WTC11 (cell line): ENCODE results near the gene PDZK1IP1. TPM values are rescaled to one million over a fixed set of nuclear protein-coding genes. Genes with fewer than 3 reads are reported as not detected.

Experiments used
- ATAC-seq: fragments of 200-7000 bp; cut with Tn5 transposase; 2 replicates; pipeline ENCODE4 v1.10.0; 2021; ENCODE audit warnings: mild to moderate bottlenecking, moderate library complexity
- CTCF ChIA-PET: fragments of 300-600 bp; sonication (Branson Sonifier 250); formaldehyde crosslinking; loops from one replicate; lab custom pipeline; 2021; ENCODE audit warnings: antibody characterized with exemption; lab: Charles Lee
- POLR2A ChIA-PET: fragments of 350-600 bp; sonication (Branson Sonifier 250); formaldehyde crosslinking; loops from one replicate; lab custom pipeline; 2021; ENCODE audit warnings: antibody characterized with exemption; lab: Charles Lee
- DNase-seq: peaks from one replicate; pipeline ENCODE4 v3.0.0; 2021; ENCODE audit warnings: low spot score
- H3K27ac Mint-ChIP-seq: 2 replicates; pipeline ENCODE4 v1.8.0; 2021; ENCODE audit warnings: mixed read lengths
- H3K27me3 Mint-ChIP-seq: 2 replicates; pipeline ENCODE4 v1.8.0; 2021; ENCODE audit warnings: low read depth, mild to moderate bottlenecking, moderate library complexity, mixed read lengths
- H3K36me3 Mint-ChIP-seq: 2 replicates; pipeline ENCODE4 v1.8.0; 2021; ENCODE audit warnings: mixed read lengths
- H3K4me1 Mint-ChIP-seq: 2 replicates; pipeline ENCODE4 v1.8.0; 2022; ENCODE audit warnings: mixed read lengths
- H3K4me3 Mint-ChIP-seq: 2 replicates; pipeline ENCODE4 v1.8.0; 2021; ENCODE audit warnings: mild to moderate bottlenecking, moderate library complexity, mixed read lengths
- H3K9me3 Mint-ChIP-seq: 2 replicates; pipeline ENCODE4 v1.8.0; 2021; ENCODE audit warnings: mixed read lengths
- AR ChIP-seq: fragments of 250-450 bp; sonication (Bioruptor Pico); IDR thresholded peaks from 2 replicates; pipeline ENCODE4 v1.9.0; 2021; ENCODE audit warnings: mild to moderate bottlenecking
- E2F1 ChIP-seq: sonication (generic); formaldehyde crosslinking; IDR thresholded peaks from 2 replicates; pipeline ENCODE4 v1.8.0; 2022; ENCODE audit warnings: mild to moderate bottlenecking, missing genetic modification reagents
- GRHL2 ChIP-seq: fragments of 250-450 bp; sonication (Bioruptor Pico); IDR thresholded peaks from 2 replicates; pipeline ENCODE4 v1.8.0; 2022; ENCODE audit warnings: mild to moderate bottlenecking, moderate library complexity; ENCODE audit not compliant: insufficient replicate concordance, severe bottlenecking
- HMGXB4 ChIP-seq: sonication (generic); formaldehyde crosslinking; IDR thresholded peaks from 2 replicates; pipeline ENCODE4 v1.8.1; 2023; ENCODE audit warnings: mild to moderate bottlenecking, moderate library complexity, missing genetic modification reagents
- JAZF1 ChIP-seq: fragments of 250-450 bp; sonication (Bioruptor Pico); IDR thresholded peaks from 2 replicates; pipeline ENCODE4 v1.9.0; 2021; ENCODE audit warnings: moderate library complexity, mild to moderate bottlenecking, inconsistent platforms
- MAX ChIP-seq: sonication (generic); formaldehyde crosslinking; IDR thresholded peaks from 2 replicates; pipeline ENCODE4 v1.8.0; 2022; ENCODE audit warnings: mild to moderate bottlenecking, missing genetic modification reagents
- TCF7 ChIP-seq: sonication (generic); formaldehyde crosslinking; IDR thresholded peaks from 2 replicates; pipeline ENCODE4 v1.8.0; 2022; ENCODE audit warnings: mild to moderate bottlenecking, low read depth, missing genetic modification reagents, moderate library complexity
- ZNF138 ChIP-seq: sonication (generic); formaldehyde crosslinking; conservative IDR thresholded peaks from 2 replicates; pipeline ENCODE4 v1.8.1; 2022; ENCODE audit warnings: mild to moderate bottlenecking, moderate library complexity, missing genetic modification reagents
- ZNF219 ChIP-seq: sonication (generic); formaldehyde crosslinking; IDR thresholded peaks from 2 replicates; pipeline ENCODE4 v1.8.0; 2023; ENCODE audit warnings: missing genetic modification reagents, mild to moderate bottlenecking, borderline replicate concordance
- ZNF263 ChIP-seq: sonication (generic); formaldehyde crosslinking; IDR thresholded peaks from 2 replicates; pipeline ENCODE4 v1.8.1; 2022; ENCODE audit warnings: low read depth, mild to moderate bottlenecking, moderate library complexity, missing genetic modification reagents
- total RNA-seq: library from RNA; stranded (reverse); gene quantifications from 3 replicates; pipeline ENCODE4 v1.2.3, GENCODE V29; 2021
- TF ChIP-seq, protein P1 (sequence below): sonication (generic); formaldehyde crosslinking; IDR thresholded peaks from 2 replicates; pipeline ENCODE4 v1.8.1; 2022; ENCODE audit warnings: missing genetic modification reagents, borderline replicate concordance
- TF ChIP-seq, protein P2 (sequence below): fragments of 200-600 bp; IDR thresholded peaks from 2 replicates; pipeline ENCODE4 v1.8.0; 2022; ENCODE audit warnings: antibody characterized with exemption
- TF ChIP-seq, protein P3 (sequence below): fragments of 250-450 bp; sonication (Bioruptor Pico); IDR thresholded peaks from 2 replicates; pipeline ENCODE4 v1.9.0; 2021; ENCODE audit warnings: mild to moderate bottlenecking
- TF ChIP-seq, protein P4 (sequence below): sonication (generic); formaldehyde crosslinking; IDR thresholded peaks from 2 replicates; pipeline ENCODE4 v1.8.1; 2022; ENCODE audit warnings: mild to moderate bottlenecking, missing genetic modification reagents, moderate library complexity, borderline replicate concordance
- TF ChIP-seq, protein P5 (sequence below): sonication (generic); formaldehyde crosslinking; IDR thresholded peaks from 2 replicates; pipeline ENCODE4 v1.8.1; 2022; ENCODE audit warnings: low read depth, missing genetic modification reagents, borderline replicate concordance

The PDZK1IP1 gene
- total RNA-seq, 1 experiment from 2014 or later: not detected

DNA sequence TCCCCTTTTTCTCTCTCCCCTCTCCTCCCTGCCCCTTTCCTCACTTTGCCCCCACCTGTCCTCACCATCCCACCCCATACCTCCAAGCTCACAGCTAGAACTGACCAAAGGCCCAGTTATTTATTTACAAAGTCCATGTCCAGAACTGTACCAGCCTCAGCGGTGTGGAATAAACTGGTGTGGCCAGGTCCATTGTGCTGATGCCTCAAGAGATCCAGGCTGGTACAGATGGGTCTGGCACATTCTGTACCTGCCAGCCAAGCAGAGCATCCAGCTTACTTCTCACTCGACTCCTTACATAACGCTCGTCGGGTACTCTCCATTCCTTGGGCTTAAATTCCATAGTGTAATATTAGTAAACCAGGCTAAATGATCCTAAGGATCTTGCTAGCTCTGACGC, 11.8 kb downstream of the PDZK1IP1 start (continued):
- TF ChIP-seq, protein P1, sequence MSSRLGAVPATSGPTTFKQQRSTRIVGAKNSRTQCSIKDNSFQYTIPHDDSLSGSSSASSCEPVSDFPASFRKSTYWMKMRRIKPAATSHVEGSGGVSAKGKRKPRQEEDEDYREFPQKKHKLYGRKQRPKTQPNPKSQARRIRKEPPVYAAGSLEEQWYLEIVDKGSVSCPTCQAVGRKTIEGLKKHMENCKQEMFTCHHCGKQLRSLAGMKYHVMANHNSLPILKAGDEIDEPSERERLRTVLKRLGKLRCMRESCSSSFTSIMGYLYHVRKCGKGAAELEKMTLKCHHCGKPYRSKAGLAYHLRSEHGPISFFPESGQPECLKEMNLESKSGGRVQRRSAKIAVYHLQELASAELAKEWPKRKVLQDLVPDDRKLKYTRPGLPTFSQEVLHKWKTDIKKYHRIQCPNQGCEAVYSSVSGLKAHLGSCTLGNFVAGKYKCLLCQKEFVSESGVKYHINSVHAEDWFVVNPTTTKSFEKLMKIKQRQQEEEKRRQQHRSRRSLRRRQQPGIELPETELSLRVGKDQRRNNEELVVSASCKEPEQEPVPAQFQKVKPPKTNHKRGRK: no peak
- TF ChIP-seq ZNF138 (CRISPR knock-in tag) (no peak), MAX (CRISPR knock-in tag) (no peak), ZNF219 (CRISPR knock-in tag) (no peak), JAZF1 (CRISPR knock-in tag) (no peak), AR (CRISPR knock-in tag) (no peak), TCF7 (CRISPR knock-in tag) (no peak)
- TF ChIP-seq, protein P2, sequence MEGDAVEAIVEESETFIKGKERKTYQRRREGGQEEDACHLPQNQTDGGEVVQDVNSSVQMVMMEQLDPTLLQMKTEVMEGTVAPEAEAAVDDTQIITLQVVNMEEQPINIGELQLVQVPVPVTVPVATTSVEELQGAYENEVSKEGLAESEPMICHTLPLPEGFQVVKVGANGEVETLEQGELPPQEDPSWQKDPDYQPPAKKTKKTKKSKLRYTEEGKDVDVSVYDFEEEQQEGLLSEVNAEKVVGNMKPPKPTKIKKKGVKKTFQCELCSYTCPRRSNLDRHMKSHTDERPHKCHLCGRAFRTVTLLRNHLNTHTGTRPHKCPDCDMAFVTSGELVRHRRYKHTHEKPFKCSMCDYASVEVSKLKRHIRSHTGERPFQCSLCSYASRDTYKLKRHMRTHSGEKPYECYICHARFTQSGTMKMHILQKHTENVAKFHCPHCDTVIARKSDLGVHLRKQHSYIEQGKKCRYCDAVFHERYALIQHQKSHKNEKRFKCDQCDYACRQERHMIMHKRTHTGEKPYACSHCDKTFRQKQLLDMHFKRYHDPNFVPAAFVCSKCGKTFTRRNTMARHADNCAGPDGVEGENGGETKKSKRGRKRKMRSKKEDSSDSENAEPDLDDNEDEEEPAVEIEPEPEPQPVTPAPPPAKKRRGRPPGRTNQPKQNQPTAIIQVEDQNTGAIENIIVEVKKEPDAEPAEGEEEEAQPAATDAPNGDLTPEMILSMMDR: no peak
- TF ChIP-seq, protein P3, sequence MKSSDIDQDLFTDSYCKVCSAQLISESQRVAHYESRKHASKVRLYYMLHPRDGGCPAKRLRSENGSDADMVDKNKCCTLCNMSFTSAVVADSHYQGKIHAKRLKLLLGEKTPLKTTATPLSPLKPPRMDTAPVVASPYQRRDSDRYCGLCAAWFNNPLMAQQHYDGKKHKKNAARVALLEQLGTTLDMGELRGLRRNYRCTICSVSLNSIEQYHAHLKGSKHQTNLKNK (CRISPR knock-in tag): no peak

- ChIA-PET POLR2A (no interaction called here), CTCF (interaction anchor here (0.7 to 2.2 kb wide), 7 partner anchors 9 to 306 kb away, joined by 3 to 11 read pairs (median 7); partner anchors contain the start of gene CYP4X1)
- H3K4me3 Mint-ChIP-seq: no peak overlapping the region
- peaks cover 17% of the 10 kb centered on the region for H3K4me1 Mint-ChIP-seq
- DNase-seq: peak; percentile 72
- H3K27ac Mint-ChIP-seq: no peak overlapping the region
- peaks cover 26% of the 10 kb centered on the region for H3K27me3 Mint-ChIP-seq
- H3K36me3 Mint-ChIP-seq: no peaks in the 10 kb centered on the region
- peak; percentile 55 for ATAC-seq
- TF ChIP-seq, protein P4, sequence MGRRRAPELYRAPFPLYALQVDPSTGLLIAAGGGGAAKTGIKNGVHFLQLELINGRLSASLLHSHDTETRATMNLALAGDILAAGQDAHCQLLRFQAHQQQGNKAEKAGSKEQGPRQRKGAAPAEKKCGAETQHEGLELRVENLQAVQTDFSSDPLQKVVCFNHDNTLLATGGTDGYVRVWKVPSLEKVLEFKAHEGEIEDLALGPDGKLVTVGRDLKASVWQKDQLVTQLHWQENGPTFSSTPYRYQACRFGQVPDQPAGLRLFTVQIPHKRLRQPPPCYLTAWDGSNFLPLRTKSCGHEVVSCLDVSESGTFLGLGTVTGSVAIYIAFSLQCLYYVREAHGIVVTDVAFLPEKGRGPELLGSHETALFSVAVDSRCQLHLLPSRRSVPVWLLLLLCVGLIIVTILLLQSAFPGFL (CRISPR knock-in tag): no peak
- TF ChIP-seq, protein P2: peak; percentile 96
- peaks cover 6% of the 10 kb centered on the region; the same call in 1 of the 2 replicates for H3K9me3 Mint-ChIP-seq
These were observed 14.5 kb downstream of the PDZK1IP1 start for GRCh38 chr1:47175227-47175934.

DNA sequence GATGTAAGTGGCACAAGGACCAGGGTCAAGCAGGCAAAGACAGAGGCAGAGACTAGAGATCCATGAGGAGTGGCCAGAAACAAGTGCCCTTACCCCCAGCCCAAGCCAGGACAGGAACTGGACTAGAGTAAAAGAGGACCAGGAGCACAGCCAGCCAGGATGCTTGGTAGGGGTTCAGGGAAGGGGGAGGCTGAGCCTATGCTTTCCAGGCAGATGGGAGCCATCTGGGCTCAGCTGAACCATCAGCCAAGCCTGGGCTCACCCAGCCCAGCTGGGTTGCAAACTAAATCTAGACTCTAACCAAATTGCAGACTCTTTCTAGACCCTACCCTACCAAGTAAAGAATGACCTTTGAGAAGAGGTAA, 15.2 kb downstream of the PDZK1IP1 start:
- CTCF ChIA-PET: interaction anchor here (0.7 to 2.2 kb wide), 6 partner anchors 10 to 299 kb away, joined by 3 to 11 read pairs (median 7); partner anchors contain the start of gene CYP4X1
- ATAC-seq (no peak), DNase-seq (no peak)
- POLR2A ChIA-PET: no interaction called here
- peaks cover 6% of the 10 kb centered on the region; the same call in 1 of the 2 replicates for H3K9me3 Mint-ChIP-seq
- no peak overlapping the region for H3K27ac Mint-ChIP-seq
- no peak overlapping the region for H3K4me3 Mint-ChIP-seq
- no peaks in the 10 kb centered on the region for H3K36me3 Mint-ChIP-seq
- peaks cover 15% of the 10 kb centered on the region for H3K4me1 Mint-ChIP-seq
- H3K27me3 Mint-ChIP-seq: peaks cover 24% of the 10 kb centered on the region
- TF ChIP-seq, protein P5, sequence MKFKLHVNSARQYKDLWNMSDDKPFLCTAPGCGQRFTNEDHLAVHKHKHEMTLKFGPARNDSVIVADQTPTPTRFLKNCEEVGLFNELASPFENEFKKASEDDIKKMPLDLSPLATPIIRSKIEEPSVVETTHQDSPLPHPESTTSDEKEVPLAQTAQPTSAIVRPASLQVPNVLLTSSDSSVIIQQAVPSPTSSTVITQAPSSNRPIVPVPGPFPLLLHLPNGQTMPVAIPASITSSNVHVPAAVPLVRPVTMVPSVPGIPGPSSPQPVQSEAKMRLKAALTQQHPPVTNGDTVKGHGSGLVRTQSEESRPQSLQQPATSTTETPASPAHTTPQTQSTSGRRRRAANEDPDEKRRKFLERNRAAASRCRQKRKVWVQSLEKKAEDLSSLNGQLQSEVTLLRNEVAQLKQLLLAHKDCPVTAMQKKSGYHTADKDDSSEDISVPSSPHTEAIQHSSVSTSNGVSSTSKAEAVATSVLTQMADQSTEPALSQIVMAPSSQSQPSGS (CRISPR knock-in tag): no peak
- TF ChIP-seq ZNF263 (no peak), HMGXB4 (CRISPR knock-in tag) (no peak), GRHL2 (CRISPR knock-in tag) (no peak), E2F1 (CRISPR knock-in tag) (no peak)
